NT2/D1 (cell line): ENCODE results near the gene SCMH1.

Experiments used
- SUZ12 ChIP-seq: IDR thresholded peaks from 2 replicates; pipeline ENCODE4 v1.6.1; 2011; ENCODE audit not compliant: insufficient read length, insufficient read depth; ENCODE audit errors: extremely low read depth
- YY1 ChIP-seq: IDR thresholded peaks from 2 replicates; pipeline ENCODE4 v1.6.1; 2011; ENCODE audit not compliant: insufficient read length, insufficient read depth
- ZNF274 ChIP-seq: IDR thresholded peaks from 2 replicates; pipeline ENCODE4 v1.6.1; 2011; ENCODE audit warnings: mild to moderate bottlenecking, low read depth, low read length

DNA sequence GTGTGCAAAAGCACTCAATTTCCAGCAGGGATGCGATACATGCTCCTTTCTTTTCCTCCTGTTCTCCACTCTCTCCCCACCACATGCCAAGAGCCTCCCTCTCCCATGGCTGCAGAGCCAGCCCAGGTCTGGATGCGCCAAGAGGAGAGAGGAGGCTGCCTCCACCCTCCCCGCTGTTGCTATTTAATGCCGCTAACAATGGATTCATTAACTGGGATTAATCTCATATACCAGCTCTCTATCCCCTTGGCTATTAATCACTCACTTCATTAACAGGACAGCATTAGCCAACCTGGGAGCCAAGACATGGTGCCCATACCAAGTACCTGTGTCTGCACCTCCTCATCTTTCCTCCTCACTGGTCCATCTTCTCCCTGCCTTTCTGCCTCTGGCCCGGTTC is 49.1 kb upstream of the SCMH1 start:
- TF ChIP-seq SUZ12: no peak
- no peak for TF ChIP-seq YY1
- no peak for TF ChIP-seq ZNF274
